GM21529 (cell line): ENCODE data around the gene SPIRE1.
"Not testable (repeated sequence)": the region's sequence is repeated elsewhere in the genome, so short reads cannot be mapped to it uniquely, and the experiment has no call there.

Experiments used
- ATAC-seq: cut with Tn5 transposase; IDR thresholded peaks from one replicate; pipeline ENCODE4 v1.9.1; 2021; ENCODE audit not compliant: unreplicated experiment

The SPIRE1 gene

GRCh38 chr18:12497296-12497695, 160.6 kb downstream of the SPIRE1 start:
- ATAC-seq: no peak

GRCh38 chr18:12492907-12493306, 165.0 kb downstream of the SPIRE1 start:
- no peak for ATAC-seq

GRCh38 chr18:12491611-12492435, 166.1 kb downstream of the SPIRE1 start:
- no peak for ATAC-seq

- ATAC-seq: no peak
Measured at GRCh38 chr18:12485479-12486105, 172.3 kb downstream of the SPIRE1 start.

GRCh38 chr18:12481915-12482314, 176.0 kb downstream of the SPIRE1 start:
- not testable (repeated sequence) for ATAC-seq

- no peak for ATAC-seq
Measured at GRCh38 chr18:12479982-12480381, 177.9 kb downstream of the SPIRE1 start.

GRCh38 chr18:12479536-12479935, 178.4 kb downstream of the SPIRE1 start:
- no peak for ATAC-seq

- ATAC-seq: no peak
Measured at GRCh38 chr18:12478269-12479047, 179.4 kb downstream of the SPIRE1 start.

GRCh38 chr18:12477606-12478005, 180.3 kb downstream of the SPIRE1 start:
- ATAC-seq: no peak

GRCh38 chr18:12476955-12477354, 181.0 kb downstream of the SPIRE1 start:
- ATAC-seq: no peak

- no peak for ATAC-seq
Measured at GRCh38 chr18:12474876-12475275, 183.0 kb downstream of the SPIRE1 start.

GRCh38 chr18:12474146-12474545, 183.8 kb downstream of the SPIRE1 start:
- ATAC-seq: no peak

- no peak for ATAC-seq
Measured at GRCh38 chr18:12470382-12471075, 187.4 kb downstream of the SPIRE1 start.

GRCh38 chr18:12468445-12468844, 189.5 kb downstream of the SPIRE1 start:
- ATAC-seq: no peak

- ATAC-seq: no peak
Measured at GRCh38 chr18:12464731-12465130, 193.2 kb downstream of the SPIRE1 start.

GRCh38 chr18:12463191-12463590, 194.7 kb downstream of the SPIRE1 start:
- ATAC-seq: no peak

- ATAC-seq: no peak
Measured at GRCh38 chr18:12462242-12462641, 195.7 kb downstream of the SPIRE1 start.

- no peak for ATAC-seq
Measured at GRCh38 chr18:12461326-12461725, 196.6 kb downstream of the SPIRE1 start.

- ATAC-seq: no peak
Measured at GRCh38 chr18:12460874-12461273, 197.0 kb downstream of the SPIRE1 start.

- no peak for ATAC-seq
Measured at GRCh38 chr18:12458771-12459170, 199.1 kb downstream of the SPIRE1 start.

- ATAC-seq: no peak
Measured at GRCh38 chr18:12456441-12456840, 201.5 kb downstream of the SPIRE1 start.
